HK-2 (cell line): Measurements from ENCODE around the gene VSIG4.
"Not testable (repeated sequence)": the region's sequence is repeated elsewhere in the genome, so short reads cannot be mapped to it uniquely, and the experiment has no call there.

Source experiments
- DNase-seq: peaks from one replicate; pipeline ENCODE4 v3.0.0-alpha.2; 2018; ENCODE audit not compliant: unreplicated experiment

VSIG4 gene

GRCh38 chrX:66039944-66040343, at the start of gene VSIG4:
Gene VSIG4, minus strand, starts transcription at chrX:66040080. Its CDS starts 82 bp downstream, at chrX:66039998.
- no peak for DNase-seq

- DNase-seq = no peak
These were observed 36.9 kb upstream of the VSIG4 start for GRCh38 chrX:66076801-66077200.

GRCh38 chrX:66074920-66075879, 35.3 kb upstream of the VSIG4 start:
- no peak for DNase-seq

GRCh38 chrX:66071126-66071525, 31.2 kb upstream of the VSIG4 start:
- no peak for DNase-seq

GRCh38 chrX:66064261-66064660, 24.4 kb upstream of the VSIG4 start:
- no peak for DNase-seq

GRCh38 chrX:66057019-66057418, 17.1 kb upstream of the VSIG4 start:
- not testable (repeated sequence) for DNase-seq

GRCh38 chrX:66054978-66055377, 15.1 kb upstream of the VSIG4 start:
- no peak for DNase-seq

GRCh38 chrX:66053414-66053813, 13.5 kb upstream of the VSIG4 start:
- no peak for DNase-seq

- DNase-seq = no peak
These were observed 12.1 kb upstream of the VSIG4 start for GRCh38 chrX:66051980-66052379.

- DNase-seq = no peak
These were observed 10.3 kb upstream of the VSIG4 start for GRCh38 chrX:66050140-66050569.

- no peak for DNase-seq
These were observed 9.2 kb upstream of the VSIG4 start for GRCh38 chrX:66049056-66049455.

GRCh38 chrX:66046612-66047235, 6.8 kb upstream of the VSIG4 start:
- no peak for DNase-seq

- no peak for DNase-seq
These were observed 6.0 kb upstream of the VSIG4 start for GRCh38 chrX:66045894-66046293.

- no peak for DNase-seq
These were observed 3.7 kb upstream of the VSIG4 start for GRCh38 chrX:66043584-66043983.

- no peak for DNase-seq
These were observed 2.6 kb upstream of the VSIG4 start for GRCh38 chrX:66042307-66043077.

- no peak for DNase-seq
These were observed 1.8 kb downstream of the VSIG4 start for GRCh38 chrX:66038115-66038514.

GRCh38 chrX:66036231-66036630, 3.6 kb downstream of the VSIG4 start:
- DNase-seq = no peak

GRCh38 chrX:66035667-66036066, 4.2 kb downstream of the VSIG4 start:
- DNase-seq = no peak

- peak; percentile 1 for DNase-seq
These were observed 9.2 kb downstream of the VSIG4 start for GRCh38 chrX:66030505-66031317.

- DNase-seq = no peak
These were observed 10.9 kb downstream of the VSIG4 start for GRCh38 chrX:66028936-66029335.

GRCh38 chrX:66024570-66024969, 15.3 kb downstream of the VSIG4 start:
- DNase-seq = no peak
